SK-N-SH treated with all-trans-retinoic acid at 6 μM for 48 hours (cell line): ENCODE data around the gene EVI2B.

ENCODE experiments used
- ATAC-seq: fragments of 200-7000 bp; cut with Tn5 transposase; 3 replicates; pipeline ENCODE4 v1.9.1; 2020; ENCODE audit warnings: mild to moderate bottlenecking, moderate library complexity
- ARNTL ChIP-seq: fragments of 450-650 bp; formaldehyde crosslinking; IDR thresholded peaks from 2 replicates; pipeline ENCODE4 v1.5.0; 2020; ENCODE audit warnings: low read depth, mild to moderate bottlenecking, moderate library complexity, borderline replicate concordance
- BACH2 ChIP-seq: fragments of 250-450 bp; sonication (Bioruptor Pico); IDR thresholded peaks from 2 replicates; pipeline ENCODE4 v1.9.0; 2021; ENCODE audit warnings: mild to moderate bottlenecking, borderline replicate concordance
- CSDC2 ChIP-seq: fragments of 250-450 bp; sonication (Bioruptor Pico); IDR thresholded peaks from 2 replicates; pipeline ENCODE4 v1.5.0; 2020; ENCODE audit warnings: mild to moderate bottlenecking, moderate library complexity
- ESRRG ChIP-seq: fragments of 250-450 bp; sonication (Bioruptor Pico); IDR thresholded peaks from 2 replicates; pipeline ENCODE4 v1.6.1; 2021; ENCODE audit warnings: mild to moderate bottlenecking
- GLIS3 ChIP-seq: fragments of 250-450 bp; sonication (Bioruptor Pico); IDR thresholded peaks from 2 replicates; pipeline ENCODE4 v1.5.0; 2020; ENCODE audit warnings: mild to moderate bottlenecking, moderate library complexity
- ISL1 ChIP-seq: fragments of 250-450 bp; sonication (Bioruptor Pico); IDR thresholded peaks from 2 replicates; pipeline ENCODE4 v2.1.2; 2022; ENCODE audit warnings: mild to moderate bottlenecking, moderate library complexity
- OSR1 ChIP-seq: fragments of 250-450 bp; sonication (Bioruptor Pico); IDR thresholded peaks from 2 replicates; pipeline ENCODE4 v1.8.0; 2022; ENCODE audit warnings: moderate library complexity, mild to moderate bottlenecking, inconsistent platforms
- PATZ1 ChIP-seq: fragments of 250-450 bp; sonication (Bioruptor Pico); IDR thresholded peaks from 2 replicates; pipeline ENCODE4 v1.8.0; 2020; ENCODE audit warnings: mild to moderate bottlenecking, moderate library complexity, borderline replicate concordance
- POU6F1 ChIP-seq: fragments of 250-450 bp; sonication (Bioruptor Pico); IDR thresholded peaks from 2 replicates; pipeline ENCODE4 v1.8.0; 2021; ENCODE audit warnings: low read depth, mild to moderate bottlenecking, moderate library complexity, borderline replicate concordance
- PPARA ChIP-seq: fragments of 250-450 bp; sonication (Bioruptor Pico); IDR thresholded peaks from 2 replicates; pipeline ENCODE4 v1.5.0; 2020; ENCODE audit warnings: mild to moderate bottlenecking, borderline replicate concordance
- RARB ChIP-seq: fragments of 250-450 bp; sonication (Bioruptor Pico); IDR thresholded peaks from 2 replicates; pipeline ENCODE4 v1.8.0; 2021; ENCODE audit warnings: mild to moderate bottlenecking, moderate library complexity
- SNAI2 ChIP-seq: fragments of 250-450 bp; sonication (Bioruptor Pico); IDR thresholded peaks from 2 replicates; pipeline ENCODE4 v1.5.0; 2020; ENCODE audit warnings: mild to moderate bottlenecking, moderate library complexity
- TOX ChIP-seq: fragments of 250-450 bp; sonication (Bioruptor Pico); IDR thresholded peaks from 2 replicates; pipeline ENCODE4 v1.8.0; 2021; ENCODE audit warnings: mild to moderate bottlenecking, moderate library complexity, borderline replicate concordance
- TSHZ2 ChIP-seq: fragments of 250-450 bp; sonication (Bioruptor Pico); IDR thresholded peaks from 2 replicates; pipeline ENCODE4 v1.5.0; 2020; ENCODE audit warnings: mild to moderate bottlenecking, moderate library complexity
- ZC3H10 ChIP-seq: fragments of 250-450 bp; sonication (Bioruptor Pico); IDR thresholded peaks from 2 replicates; pipeline ENCODE4 v1.5.1; 2021; ENCODE audit warnings: mild to moderate bottlenecking, moderate library complexity
- ZFP3 ChIP-seq: fragments of 250-450 bp; sonication (Bioruptor Pico); IDR thresholded peaks from 2 replicates; pipeline ENCODE4 v1.5.0; 2020; ENCODE audit warnings: mild to moderate bottlenecking, moderate library complexity
- ZFP30 ChIP-seq: fragments of 450-650 bp; formaldehyde crosslinking; IDR thresholded peaks from 2 replicates; pipeline ENCODE4 v1.5.0; 2022; ENCODE audit warnings: mild to moderate bottlenecking, moderate library complexity
- ZNF565 ChIP-seq: fragments of 450-650 bp; formaldehyde crosslinking; conservative IDR thresholded peaks from 2 replicates; pipeline ENCODE4 v1.5.0; 2020; ENCODE audit warnings: low read depth, mild to moderate bottlenecking, moderate library complexity
- ZNF70 ChIP-seq: fragments of 450-650 bp; formaldehyde crosslinking; IDR thresholded peaks from 2 replicates; pipeline ENCODE4 v1.5.0; 2020; ENCODE audit warnings: mild to moderate bottlenecking, moderate library complexity
- ZNF8 ChIP-seq: fragments of 450-650 bp; formaldehyde crosslinking; IDR thresholded peaks from 2 replicates; pipeline ENCODE4 v1.5.0; 2020; ENCODE audit warnings: mild to moderate bottlenecking, moderate library complexity
- TF ChIP-seq, protein P1 (sequence below): fragments of 250-450 bp; sonication (Bioruptor Pico); IDR thresholded peaks from 2 replicates; pipeline ENCODE4 v1.5.1; 2020; ENCODE audit warnings: low read depth, mild to moderate bottlenecking, moderate library complexity
- TF ChIP-seq, protein P2 (sequence below): fragments of 250-450 bp; sonication (Bioruptor Pico); IDR thresholded peaks from 2 replicates; pipeline ENCODE4 v1.5.1; 2021; ENCODE audit warnings: mild to moderate bottlenecking, moderate library complexity

EVI2B gene

GRCh38 chr17:31260151-31260550 is 53.7 kb downstream of the EVI2B start:
- TF ChIP-seq RARB (CRISPR knock-in tag) (no peak), ZFP30 (CRISPR knock-in tag) (no peak)
- TF ChIP-seq, all 23 proteins: peak for 0
- ATAC-seq: no peak

- no peak for ATAC-seq
These were observed 56.9 kb downstream of the EVI2B start for GRCh38 chr17:31256936-31257335.

GRCh38 chr17:31254654-31255053 is 59.2 kb downstream of the EVI2B start:
- TF ChIP-seq BACH2 (CRISPR knock-in tag) (no peak), SNAI2 (CRISPR knock-in tag) (no peak), TOX (no peak), GLIS3 (no peak), POU6F1 (no peak), ISL1 (CRISPR knock-in tag) (no peak), PPARA (CRISPR knock-in tag) (no peak), OSR1 (no peak), CSDC2 (CRISPR knock-in tag) (no peak), ZC3H10 (CRISPR knock-in tag) (no peak), ARNTL (no peak), PATZ1 (no peak)
- TF ChIP-seq, protein P1, sequence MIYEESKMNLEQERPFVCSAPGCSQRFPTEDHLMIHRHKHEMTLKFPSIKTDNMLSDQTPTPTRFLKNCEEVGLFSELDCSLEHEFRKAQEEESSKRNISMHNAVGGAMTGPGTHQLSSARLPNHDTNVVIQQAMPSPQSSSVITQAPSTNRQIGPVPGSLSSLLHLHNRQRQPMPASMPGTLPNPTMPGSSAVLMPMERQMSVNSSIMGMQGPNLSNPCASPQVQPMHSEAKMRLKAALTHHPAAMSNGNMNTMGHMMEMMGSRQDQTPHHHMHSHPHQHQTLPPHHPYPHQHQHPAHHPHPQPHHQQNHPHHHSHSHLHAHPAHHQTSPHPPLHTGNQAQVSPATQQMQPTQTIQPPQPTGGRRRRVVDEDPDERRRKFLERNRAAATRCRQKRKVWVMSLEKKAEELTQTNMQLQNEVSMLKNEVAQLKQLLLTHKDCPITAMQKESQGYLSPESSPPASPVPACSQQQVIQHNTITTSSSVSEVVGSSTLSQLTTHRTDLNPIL: no peak
- TF ChIP-seq, protein P2, sequence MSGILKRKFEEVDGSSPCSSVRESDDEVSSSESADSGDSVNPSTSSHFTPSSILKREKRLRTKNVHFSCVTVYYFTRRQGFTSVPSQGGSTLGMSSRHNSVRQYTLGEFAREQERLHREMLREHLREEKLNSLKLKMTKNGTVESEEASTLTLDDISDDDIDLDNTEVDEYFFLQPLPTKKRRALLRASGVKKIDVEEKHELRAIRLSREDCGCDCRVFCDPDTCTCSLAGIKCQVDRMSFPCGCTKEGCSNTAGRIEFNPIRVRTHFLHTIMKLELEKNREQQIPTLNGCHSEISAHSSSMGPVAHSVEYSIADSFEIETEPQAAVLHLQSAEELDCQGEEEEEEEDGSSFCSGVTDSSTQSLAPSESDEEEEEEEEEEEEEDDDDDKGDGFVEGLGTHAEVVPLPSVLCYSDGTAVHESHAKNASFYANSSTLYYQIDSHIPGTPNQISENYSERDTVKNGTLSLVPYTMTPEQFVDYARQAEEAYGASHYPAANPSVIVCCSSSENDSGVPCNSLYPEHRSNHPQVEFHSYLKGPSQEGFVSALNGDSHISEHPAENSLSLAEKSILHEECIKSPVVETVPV (CRISPR knock-in tag): no peak
- peak; percentile 61 for ATAC-seq

More at GRCh38 chr17:31256936-31257335, 56.9 kb downstream of the EVI2B start:
- TF ChIP-seq ZFP3 (CRISPR knock-in tag): no peak
- no peak for TF ChIP-seq PPARA (CRISPR knock-in tag)
- TF ChIP-seq TSHZ2 (CRISPR knock-in tag): no peak
- TF ChIP-seq BACH2 (CRISPR knock-in tag): no peak
- TF ChIP-seq TOX: no peak
- TF ChIP-seq RARB (CRISPR knock-in tag): no peak
- TF ChIP-seq ESRRG (CRISPR knock-in tag): no peak
- TF ChIP-seq ZNF8: no peak
- TF ChIP-seq ZNF565 (CRISPR knock-in tag): no peak
- TF ChIP-seq, protein P1: no peak
- no peak for TF ChIP-seq ZNF70 (CRISPR knock-in tag)
- TF ChIP-seq OSR1: no peak
- no peak for TF ChIP-seq ARNTL
- TF ChIP-seq ZFP30 (CRISPR knock-in tag): no peak
- TF ChIP-seq, protein P2 (CRISPR knock-in tag): no peak
